HG03196 (cell line): ENCODE results near the gene POLR2E.
"Not testable (repeated sequence)": the region's sequence is repeated elsewhere in the genome, so short reads cannot be mapped to it uniquely, and the experiment has no call there.

Experiments
- ATAC-seq: cut with Tn5 transposase; IDR thresholded peaks from one replicate; pipeline ENCODE4 v1.9.1; 2021; ENCODE audit not compliant: unreplicated experiment

POLR2E gene

GRCh38 chr19:1126984-1127760 lies 32.0 kb upstream of the POLR2E start:
- no peak for ATAC-seq

- no peak for ATAC-seq
Observed at GRCh38 chr19:1125601-1126467, 30.7 kb upstream of the POLR2E start.

GRCh38 chr19:1123885-1124677 lies 28.9 kb upstream of the POLR2E start:
- ATAC-seq: no peak

GRCh38 chr19:1123381-1123780 lies 28.2 kb upstream of the POLR2E start:
- ATAC-seq: no peak

GRCh38 chr19:1122972-1123363 lies 27.8 kb upstream of the POLR2E start:
- ATAC-seq: no peak

GRCh38 chr19:1122021-1122971 lies 27.1 kb upstream of the POLR2E start:
- no peak for ATAC-seq

GRCh38 chr19:1121395-1121794 lies 26.2 kb upstream of the POLR2E start:
- no peak for ATAC-seq

- no peak for ATAC-seq
Observed at GRCh38 chr19:1119475-1120217, 24.5 kb upstream of the POLR2E start.

- ATAC-seq: no peak
Observed at GRCh38 chr19:1118999-1119398, 23.8 kb upstream of the POLR2E start.

- no peak for ATAC-seq
Observed at GRCh38 chr19:1117654-1118053, 22.5 kb upstream of the POLR2E start.

- no peak for ATAC-seq
Observed at GRCh38 chr19:1116726-1117581, 21.8 kb upstream of the POLR2E start.

GRCh38 chr19:1115646-1116420 lies 20.7 kb upstream of the POLR2E start:
- ATAC-seq: no peak

GRCh38 chr19:1114728-1115127 lies 19.6 kb upstream of the POLR2E start:
- not testable (repeated sequence) for ATAC-seq

GRCh38 chr19:1113986-1114483 lies 18.9 kb upstream of the POLR2E start:
- ATAC-seq: no peak

- ATAC-seq: peak; percentile 45
Observed at GRCh38 chr19:1113030-1113985, 18.1 kb upstream of the POLR2E start.

- no peak for ATAC-seq
Observed at GRCh38 chr19:1112268-1113029, 17.3 kb upstream of the POLR2E start.
